Endothelial cell (in vitro differentiated cells): ENCODE data around the gene FGD6. TPM values are rescaled to one million over a fixed set of nuclear protein-coding genes. Genes with fewer than 3 reads are reported as not detected.
A peak's percentile ranks its signal among the peaks of the same experiment; 100 is the strongest.

Experiments used
- DNase-seq: peaks from one replicate; pipeline ENCODE4 v3.0.0; 2021; ENCODE audit warnings: low spot score
- H3K27ac Mint-ChIP-seq: one replicate; pipeline ENCODE4 v1.8.0; 2021; ENCODE audit warnings: mixed read lengths, inconsistent platforms; ENCODE audit not compliant: unreplicated experiment
- H3K27me3 Mint-ChIP-seq: one replicate; pipeline ENCODE4 v1.8.0; 2021; ENCODE audit warnings: mild to moderate bottlenecking, moderate library complexity, mixed read lengths, inconsistent platforms; ENCODE audit not compliant: unreplicated experiment
- H3K36me3 Mint-ChIP-seq: one replicate; pipeline ENCODE4 v1.8.0; 2021; ENCODE audit warnings: mild to moderate bottlenecking, low read depth, mixed read lengths, inconsistent platforms; ENCODE audit not compliant: unreplicated experiment
- H3K4me1 Mint-ChIP-seq: one replicate; pipeline ENCODE4 v1.8.0; 2021; ENCODE audit warnings: mild to moderate bottlenecking, mixed read lengths, inconsistent platforms; ENCODE audit not compliant: unreplicated experiment
- H3K4me3 Mint-ChIP-seq: one replicate; pipeline ENCODE4 v1.8.0; 2021; ENCODE audit warnings: mild to moderate bottlenecking, mixed read lengths, inconsistent platforms; ENCODE audit not compliant: unreplicated experiment
- H3K9me3 Mint-ChIP-seq: one replicate; pipeline ENCODE4 v1.8.0; 2021; ENCODE audit warnings: mixed read lengths, inconsistent platforms; ENCODE audit not compliant: unreplicated experiment
- CTCF ChIP-seq: fragments of 200-600 bp; sonication (generic); IDR thresholded peaks from one replicate; pipeline ENCODE4 v1.5.0; 2021; ENCODE audit warnings: antibody characterized with exemption; ENCODE audit not compliant: unreplicated experiment
- long read RNA-seq: library from polyadenylated mRNA; unstranded; transcript quantifications from one replicate; pipeline ENCODE4 v2.0.0, GENCODE V29; 2020; ENCODE audit not compliant: unreplicated experiment
- total RNA-seq: library from RNA; stranded (reverse); fragmentation: NEBNext Ultra II Directional; extraction: Animal tissue kit (Norgen Biotek cat#: 25700); gene quantifications from one replicate; pipeline ENCODE4 v1.2.1, GENCODE V29; 2021; ENCODE audit not compliant: unreplicated experiment

The FGD6 gene
- 35.4 TPM for total RNA-seq
- long read RNA-seq, partial matches to known transcripts, result 2 of 3 reads
- long read RNA-seq, other reads (novel, unspliced or antisense), result 1 of 3 reads

- peaks cover 10% of the 10 kb centered on the region for H3K27me3 Mint-ChIP-seq
- peak within 1 kb of the TSS; percentile 99 for H3K27ac Mint-ChIP-seq
- H3K4me1 Mint-ChIP-seq, result peaks cover 45% of the 10 kb centered on the region
- peak within 1 kb of the TSS; percentile 100 for H3K4me3 Mint-ChIP-seq
- H3K9me3 Mint-ChIP-seq, result no peaks in the 10 kb centered on the region
- peak; percentile 98 for DNase-seq
- H3K36me3 Mint-ChIP-seq, result peaks cover 3% of the 10 kb centered on the region
- TF ChIP-seq CTCF, result peak; percentile 46
Observed at GRCh38 chr12:95217377-95218149, at the start of gene FGD6, which contains the start of gene VEZT. Gene FGD6 (minus strand): TSS chr12:95217467. CDS start chr12:95217240, 227 bp downstream. Gene VEZT (plus strand): TSS chr12:95217807. CDS start chr12:95217851, 44 bp downstream.

GRCh38 chr12:95266254-95266653 is 49.0 kb upstream of the FGD6 start:
- peaks cover 2% of the 10 kb centered on the region for H3K27me3 Mint-ChIP-seq
- H3K36me3 Mint-ChIP-seq, result peaks cover 5% of the 10 kb centered on the region
- no peaks in the 10 kb centered on the region for H3K9me3 Mint-ChIP-seq
- H3K4me1 Mint-ChIP-seq, result peaks cover 24% of the 10 kb centered on the region
- no peak for TF ChIP-seq CTCF
- DNase-seq, result no peak
- H3K4me3 Mint-ChIP-seq, result peak overlapping the region; percentile 13
- H3K27ac Mint-ChIP-seq, result peak overlapping the region; percentile 82

- Mint-ChIP-seq H3K27ac (no peak overlapping the region), H3K9me3 (no peaks in the 10 kb centered on the region), H3K4me1 (peaks cover 25% of the 10 kb centered on the region), H3K27me3 (peaks cover 2% of the 10 kb centered on the region), H3K36me3 (peaks cover 5% of the 10 kb centered on the region), H3K4me3 (no peak overlapping the region)
- TF ChIP-seq CTCF, result peak; percentile 25
- DNase-seq, result no peak
Observed at GRCh38 chr12:95265765-95266164, 48.5 kb upstream of the FGD6 start.

GRCh38 chr12:95262808-95263207 is 45.5 kb upstream of the FGD6 start:
- Mint-ChIP-seq H3K4me3 (no peak overlapping the region), H3K9me3 (no peaks in the 10 kb centered on the region), H3K27me3 (peaks cover 2% of the 10 kb centered on the region), H3K4me1 (peaks cover 26% of the 10 kb centered on the region), H3K27ac (peak overlapping the region; percentile 80), H3K36me3 (peaks cover 4% of the 10 kb centered on the region)
- no peak for TF ChIP-seq CTCF
- peak; percentile 49 for DNase-seq

- TF ChIP-seq CTCF, result no peak
- Mint-ChIP-seq H3K4me3 (no peak overlapping the region), H3K9me3 (no peaks in the 10 kb centered on the region), H3K27ac (peak overlapping the region; percentile 9), H3K36me3 (peaks cover 13% of the 10 kb centered on the region), H3K4me1 (peaks cover 32% of the 10 kb centered on the region), H3K27me3 (peaks cover 2% of the 10 kb centered on the region)
- DNase-seq, result no peak
Observed at GRCh38 chr12:95261109-95261508, 43.8 kb upstream of the FGD6 start.
